Measurements from ENCODE around the gene DNASE2.
A peak's percentile ranks its signal among the peaks of the same experiment; 100 is the strongest.
"Not testable (repeated sequence)": the region's sequence is repeated elsewhere in the genome, so short reads cannot be mapped to it uniquely, and the experiment has no call there.

Gene DNASE2
- 20.8 to 37.0 (median 25.4) reads per million in 3 experiments for total RNA-seq

- peak; percentile 82 for DNase-seq
Observed at GRCh38 chr19:12881172-12881808, at the start of gene DNASE2. TSS of gene DNASE2 (minus strand) at chr19:12881449. CDS start at chr19:12881375, 74 bp downstream.

GRCh38 chr19:12930002-12930645, 48.9 kb upstream of the DNASE2 start:
- DNase-seq, result no peak

GRCh38 chr19:12924621-12925310, 43.5 kb upstream of the DNASE2 start:
- DNase-seq, result no peak

GRCh38 chr19:12922959-12923358, 41.7 kb upstream of the DNASE2 start:
- DNase-seq, result no peak

- DNase-seq, result no peak
Observed at GRCh38 chr19:12921047-12921446, 39.8 kb upstream of the DNASE2 start.

GRCh38 chr19:12918253-12918652, 37.0 kb upstream of the DNASE2 start:
- DNase-seq, result no peak

- DNase-seq, result not testable (repeated sequence)
Observed at GRCh38 chr19:12915860-12916259, 34.6 kb upstream of the DNASE2 start.

GRCh38 chr19:12913851-12914690, 32.8 kb upstream of the DNASE2 start:
- peak; percentile 51 for DNase-seq

GRCh38 chr19:12913011-12913561, 31.8 kb upstream of the DNASE2 start:
- no peak for DNase-seq

GRCh38 chr19:12912571-12912970, 31.3 kb upstream of the DNASE2 start:
- DNase-seq, result no peak

GRCh38 chr19:12907166-12907565, 25.9 kb upstream of the DNASE2 start:
- DNase-seq, result no peak

- no peak for DNase-seq
Observed at GRCh38 chr19:12899891-12900518, 18.8 kb upstream of the DNASE2 start.

GRCh38 chr19:12896460-12896859, 15.2 kb upstream of the DNASE2 start:
- no peak for DNase-seq

GRCh38 chr19:12893582-12893981, 12.3 kb upstream of the DNASE2 start:
- no peak for DNase-seq

GRCh38 chr19:12891553-12892021, 10.3 kb upstream of the DNASE2 start:
- DNase-seq, result no peak

GRCh38 chr19:12890787-12891552, 9.7 kb upstream of the DNASE2 start, which contains the start of gene GCDH:
TSS of gene GCDH (plus strand) at chr19:12891160. CDS start at chr19:12891305, 145 bp downstream.
- DNase-seq, result peak; percentile 97

GRCh38 chr19:12890299-12890786, 9.1 kb upstream of the DNASE2 start:
- not testable (repeated sequence) for DNase-seq

- DNase-seq, result no peak
Observed at GRCh38 chr19:12888006-12888603, 6.9 kb upstream of the DNASE2 start.

GRCh38 chr19:12886969-12887747, 5.9 kb upstream of the DNASE2 start, which contains the start of gene KLF1:
TSS of gene KLF1 (minus strand) at chr19:12887201. CDS start at chr19:12887140, 61 bp downstream.
- no peak for DNase-seq

- no peak for DNase-seq
Observed at GRCh38 chr19:12886651-12886968, 5.4 kb upstream of the DNASE2 start.
